ENCODE measurements around the gene HOMER3. TPM values are rescaled to one million over a fixed set of nuclear protein-coding genes. Genes with fewer than 3 reads are reported as not detected.

The HOMER3 gene
- total RNA-seq, 1 donor from 2014 or later: 69.4 TPM

DNA sequence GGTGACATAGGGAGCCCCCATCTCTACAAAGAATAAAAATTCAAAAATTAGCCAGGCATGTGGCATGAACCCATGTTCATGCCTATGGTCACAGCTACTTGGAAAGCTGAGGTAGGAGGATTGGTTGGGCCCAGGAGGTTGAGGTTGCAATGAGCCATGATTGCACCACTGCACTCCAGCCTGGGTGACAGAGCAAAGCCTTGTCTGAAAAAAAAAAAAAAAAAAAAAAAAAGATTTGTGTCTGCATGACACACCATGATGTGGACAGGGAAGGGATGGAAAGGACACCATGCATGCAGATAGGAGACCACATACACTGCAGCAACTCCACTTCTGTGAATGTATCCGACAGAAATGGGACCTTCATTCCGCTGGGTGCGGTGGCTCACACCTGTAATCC, 34.0 kb upstream of the HOMER3 start:
- Mint-ChIP-seq H3K27me3 (no peaks in the 10 kb centered on the region), H3K4me1 (ENCODE audit: low read depth) (peaks cover 3% of the 10 kb centered on the region), H3K36me3 (ENCODE audit: insufficient read depth) (no peaks in the 10 kb centered on the region), H3K4me3 (ENCODE audit: low read depth) (no peak overlapping the region), H3K27ac (no peak overlapping the region), H3K9me3 (ENCODE audit: low read depth) (no peaks in the 10 kb centered on the region)
- no peak for DNase-seq (ENCODE audit: low spot score, unreplicated experiment)
- TF ChIP-seq, protein P1, sequence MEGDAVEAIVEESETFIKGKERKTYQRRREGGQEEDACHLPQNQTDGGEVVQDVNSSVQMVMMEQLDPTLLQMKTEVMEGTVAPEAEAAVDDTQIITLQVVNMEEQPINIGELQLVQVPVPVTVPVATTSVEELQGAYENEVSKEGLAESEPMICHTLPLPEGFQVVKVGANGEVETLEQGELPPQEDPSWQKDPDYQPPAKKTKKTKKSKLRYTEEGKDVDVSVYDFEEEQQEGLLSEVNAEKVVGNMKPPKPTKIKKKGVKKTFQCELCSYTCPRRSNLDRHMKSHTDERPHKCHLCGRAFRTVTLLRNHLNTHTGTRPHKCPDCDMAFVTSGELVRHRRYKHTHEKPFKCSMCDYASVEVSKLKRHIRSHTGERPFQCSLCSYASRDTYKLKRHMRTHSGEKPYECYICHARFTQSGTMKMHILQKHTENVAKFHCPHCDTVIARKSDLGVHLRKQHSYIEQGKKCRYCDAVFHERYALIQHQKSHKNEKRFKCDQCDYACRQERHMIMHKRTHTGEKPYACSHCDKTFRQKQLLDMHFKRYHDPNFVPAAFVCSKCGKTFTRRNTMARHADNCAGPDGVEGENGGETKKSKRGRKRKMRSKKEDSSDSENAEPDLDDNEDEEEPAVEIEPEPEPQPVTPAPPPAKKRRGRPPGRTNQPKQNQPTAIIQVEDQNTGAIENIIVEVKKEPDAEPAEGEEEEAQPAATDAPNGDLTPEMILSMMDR (IDR thresholded peaks at IDR 0.05; ENCODE audit: unreplicated experiment): no peak

DNA sequence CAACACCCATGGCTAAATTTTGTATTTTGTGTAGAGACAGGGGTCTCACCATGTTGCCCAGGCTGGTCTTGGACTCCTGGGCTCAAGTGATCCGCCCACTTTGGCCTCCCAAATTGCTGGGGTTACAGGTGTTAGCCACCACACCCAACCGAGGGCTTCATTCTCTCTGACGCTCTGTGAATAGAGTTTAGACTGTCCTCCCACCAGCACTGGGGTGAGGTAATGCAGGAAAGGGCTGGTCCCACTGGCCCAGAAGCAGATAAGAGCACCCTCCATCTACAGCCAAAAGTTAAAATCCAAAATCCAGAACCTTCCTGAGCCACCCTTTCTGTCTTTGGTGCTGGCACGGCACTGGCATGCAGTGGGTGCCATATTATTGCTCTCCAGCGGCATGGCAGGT, 31.8 kb upstream of the HOMER3 start:
- no peaks in the 10 kb centered on the region for H3K9me3 Mint-ChIP-seq (ENCODE audit: low read depth)
- no peak for DNase-seq (ENCODE audit: low spot score, unreplicated experiment)
- no peaks in the 10 kb centered on the region for H3K27me3 Mint-ChIP-seq
- peaks cover 3% of the 10 kb centered on the region for H3K4me1 Mint-ChIP-seq (ENCODE audit: low read depth)
- no peak overlapping the region for H3K27ac Mint-ChIP-seq
- TF ChIP-seq, protein P1 (IDR thresholded peaks at IDR 0.05; ENCODE audit: unreplicated experiment): no peak
- H3K4me3 Mint-ChIP-seq (ENCODE audit: low read depth): no peak overlapping the region
- no peaks in the 10 kb centered on the region for H3K36me3 Mint-ChIP-seq (ENCODE audit: insufficient read depth)

DNA sequence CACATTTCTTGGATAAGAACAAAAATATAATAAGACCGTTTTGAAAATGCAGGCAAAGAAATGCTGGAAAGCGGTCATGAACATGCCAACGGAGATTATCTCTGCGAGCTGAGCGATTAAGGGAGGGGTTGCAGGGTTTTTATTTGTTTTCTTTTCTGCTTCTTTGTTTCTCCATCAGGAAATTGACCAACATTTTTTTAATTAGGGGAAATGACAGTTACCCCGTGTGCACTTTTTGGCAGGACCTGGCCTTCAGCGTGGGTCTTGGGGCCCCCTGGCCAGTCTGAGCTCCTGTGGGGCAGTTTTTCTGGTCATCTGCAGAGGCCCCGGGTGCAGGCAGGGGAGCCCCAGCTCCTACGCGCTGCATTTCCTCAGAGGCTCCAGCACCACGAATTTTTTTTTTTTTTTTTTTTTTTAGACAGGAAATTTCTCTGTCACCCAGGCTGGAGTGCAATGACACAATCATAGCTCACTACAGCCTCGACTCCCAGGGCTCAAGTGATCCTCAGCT, 31.3 kb upstream of the HOMER3 start:
- H3K9me3 Mint-ChIP-seq (ENCODE audit: low read depth): no peaks in the 10 kb centered on the region
- H3K36me3 Mint-ChIP-seq (ENCODE audit: insufficient read depth): no peaks in the 10 kb centered on the region
- H3K27me3 Mint-ChIP-seq: no peaks in the 10 kb centered on the region

DNA sequence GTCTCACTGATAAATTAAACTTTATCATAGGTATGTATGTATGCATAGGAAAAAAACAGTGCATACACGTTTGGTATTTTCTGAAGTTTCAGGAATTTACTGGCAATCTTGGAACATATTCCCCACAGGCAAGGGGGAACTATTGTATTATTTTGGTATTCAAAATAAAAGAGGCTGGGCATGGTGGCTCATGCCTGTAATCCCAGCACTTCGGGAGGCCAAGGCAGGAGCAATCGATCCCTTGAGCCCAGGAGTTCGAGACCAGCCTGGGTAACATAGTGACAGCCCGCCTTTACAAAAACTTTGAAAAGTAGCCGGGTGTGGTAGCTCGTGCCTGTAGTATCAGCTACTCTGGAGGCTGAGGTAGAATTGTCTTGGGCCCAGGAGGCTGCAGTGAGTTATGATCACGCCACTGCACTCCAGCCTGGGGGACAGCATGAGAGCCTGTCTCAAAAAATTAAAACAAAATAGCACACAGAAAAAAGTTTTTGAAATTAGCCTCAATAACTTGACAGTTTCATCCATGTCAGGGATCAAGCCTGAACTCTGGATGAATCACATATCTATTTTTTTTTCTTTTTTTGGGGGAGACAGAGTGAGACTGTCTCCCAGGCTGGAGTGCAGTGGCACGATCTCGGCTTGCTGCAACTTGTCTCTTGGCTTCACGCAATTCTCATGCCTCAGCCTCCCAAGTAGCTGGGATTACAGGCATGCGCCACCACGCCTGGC, 29.1 kb upstream of the HOMER3 start:
- DNase-seq (ENCODE audit: low spot score, unreplicated experiment): no peak
- Mint-ChIP-seq H3K9me3 (ENCODE audit: low read depth) (no peaks in the 10 kb centered on the region), H3K36me3 (ENCODE audit: insufficient read depth) (no peaks in the 10 kb centered on the region), H3K27ac (no peak overlapping the region), H3K4me1 (ENCODE audit: low read depth) (peaks cover 3% of the 10 kb centered on the region), H3K4me3 (ENCODE audit: low read depth) (no peak overlapping the region), H3K27me3 (no peaks in the 10 kb centered on the region)
- TF ChIP-seq, protein P1 (IDR thresholded peaks at IDR 0.05; ENCODE audit: unreplicated experiment): no peak

More for the DNA sequence above, 31.3 kb upstream of the HOMER3 start:
- Mint-ChIP-seq H3K27ac (no peak overlapping the region), H3K4me1 (ENCODE audit: low read depth) (peaks cover 3% of the 10 kb centered on the region), H3K4me3 (ENCODE audit: low read depth) (no peak overlapping the region)
- TF ChIP-seq, protein P1 (IDR thresholded peaks at IDR 0.05; ENCODE audit: unreplicated experiment): no peak
- DNase-seq (ENCODE audit: low spot score, unreplicated experiment): no peak

DNA sequence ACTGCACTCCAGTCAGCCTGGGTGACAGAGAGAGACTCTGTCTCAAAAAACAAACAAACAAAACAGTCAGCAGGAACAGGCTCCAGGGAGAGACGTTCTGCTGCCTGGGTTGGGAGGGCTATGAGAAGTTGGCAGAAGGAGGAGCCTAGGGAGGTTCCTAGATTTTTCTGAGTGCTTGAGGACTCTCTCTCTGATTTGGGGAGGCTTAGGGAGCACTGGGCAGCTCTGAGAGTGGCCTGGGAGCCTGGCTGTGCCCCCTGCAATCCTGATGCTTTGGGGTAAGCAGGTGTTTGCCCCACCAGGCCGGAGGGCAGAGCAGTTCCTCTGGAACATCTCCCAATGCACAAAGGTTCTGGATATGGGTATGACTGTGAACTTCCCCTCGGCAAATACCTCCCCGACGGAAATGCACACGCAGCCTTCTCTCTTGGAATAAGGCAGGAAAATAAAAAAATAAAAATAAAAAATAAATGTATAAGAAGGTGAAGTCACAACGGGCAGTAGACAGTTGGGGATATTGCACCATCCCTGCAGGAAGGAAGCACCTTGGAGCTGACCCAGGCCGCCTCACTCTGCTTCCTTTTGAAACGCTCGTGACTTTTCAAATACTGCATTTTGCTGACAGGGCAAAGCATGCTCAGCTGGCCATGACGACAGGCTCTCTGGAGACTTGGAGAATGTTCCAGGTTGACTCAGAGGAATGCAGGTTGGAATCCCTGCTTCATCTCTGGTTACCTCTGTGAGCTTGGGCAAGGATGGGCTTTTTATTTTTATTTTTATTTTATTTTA, 26.5 kb upstream of the HOMER3 start:
- H3K36me3 Mint-ChIP-seq (ENCODE audit: insufficient read depth): no peaks in the 10 kb centered on the region
- peaks cover 3% of the 10 kb centered on the region for H3K4me1 Mint-ChIP-seq (ENCODE audit: low read depth)
- H3K9me3 Mint-ChIP-seq (ENCODE audit: low read depth): no peaks in the 10 kb centered on the region
- TF ChIP-seq, protein P1 (IDR thresholded peaks at IDR 0.05; ENCODE audit: unreplicated experiment): no peak
- no peak overlapping the region for H3K4me3 Mint-ChIP-seq (ENCODE audit: low read depth)
- H3K27ac Mint-ChIP-seq: no peak overlapping the region
- DNase-seq (ENCODE audit: low spot score, unreplicated experiment): no peak
- H3K27me3 Mint-ChIP-seq: peaks cover 5% of the 10 kb centered on the region

Measured in progenitor cell of endocrine pancreas (in vitro differentiated cells).